ENCODE data around the gene DEDD.

Gene DEDD

GRCh38 chr1:161132410-161133219 lies at the start of gene DEDD:
Gene DEDD (minus strand): TSS chr1:161132667. CDS start chr1:161124462, 8,205 bp downstream.
- peak; percentile 100 for DNase-seq

GRCh38 chr1:161182214-161182613 lies 49.7 kb upstream of the DEDD start:
- DNase-seq: peak; percentile 63

- no peak for DNase-seq
Measured at GRCh38 chr1:161180639-161181038, 48.2 kb upstream of the DEDD start.

- DNase-seq: no peak
Measured at GRCh38 chr1:161179698-161180097, 47.2 kb upstream of the DEDD start.

GRCh38 chr1:161177936-161178244 lies 45.4 kb upstream of the DEDD start:
- DNase-seq: no peak

- no peak for DNase-seq
Measured at GRCh38 chr1:161177112-161177935, 44.9 kb upstream of the DEDD start, which contains the start of gene B4GALT3. Gene B4GALT3 (minus strand): TSS chr1:161177507. CDS start chr1:161176060, 1,447 bp downstream.

GRCh38 chr1:161176468-161177111 lies 44.1 kb upstream of the DEDD start:
- no peak for DNase-seq

GRCh38 chr1:161175771-161176453 lies 43.4 kb upstream of the DEDD start:
- DNase-seq: no peak

- DNase-seq: no peak
Measured at GRCh38 chr1:161174911-161175310, 42.4 kb upstream of the DEDD start.

- DNase-seq: no peak
Measured at GRCh38 chr1:161173711-161174110, 41.2 kb upstream of the DEDD start.

- DNase-seq: no peak
Measured at GRCh38 chr1:161172776-161173376, 40.4 kb upstream of the DEDD start.

- no peak for DNase-seq
Measured at GRCh38 chr1:161172349-161172748, 39.9 kb upstream of the DEDD start.

- DNase-seq: no peak
Measured at GRCh38 chr1:161171696-161172095, 39.2 kb upstream of the DEDD start.

- no peak for DNase-seq
Measured at GRCh38 chr1:161171191-161171590, 38.7 kb upstream of the DEDD start.

GRCh38 chr1:161168906-161169305 lies 36.4 kb upstream of the DEDD start:
- DNase-seq: no peak

GRCh38 chr1:161166669-161167548 lies 34.4 kb upstream of the DEDD start:
- no peak for DNase-seq

- DNase-seq: peak; percentile 97
Measured at GRCh38 chr1:161165742-161166668, 33.5 kb upstream of the DEDD start, which contains the start of gene PPOX. Gene PPOX (plus strand): TSS chr1:161166426. CDS start chr1:161166848, 422 bp downstream.

- no peak for DNase-seq
Measured at GRCh38 chr1:161164901-161165610, 32.6 kb upstream of the DEDD start.

- DNase-seq: no peak
Measured at GRCh38 chr1:161163793-161164192, 31.3 kb upstream of the DEDD start.

- DNase-seq: no peak
Measured at GRCh38 chr1:161162806-161163205, 30.3 kb upstream of the DEDD start.
